ENCODE measurements around the gene NOVA1. TPM values are rescaled to one million over a fixed set of nuclear protein-coding genes. Genes with fewer than 3 reads are reported as not detected.

NOVA1 gene
- total RNA-seq, 1 donor from 2014 or later: 13.3 TPM

DNA sequence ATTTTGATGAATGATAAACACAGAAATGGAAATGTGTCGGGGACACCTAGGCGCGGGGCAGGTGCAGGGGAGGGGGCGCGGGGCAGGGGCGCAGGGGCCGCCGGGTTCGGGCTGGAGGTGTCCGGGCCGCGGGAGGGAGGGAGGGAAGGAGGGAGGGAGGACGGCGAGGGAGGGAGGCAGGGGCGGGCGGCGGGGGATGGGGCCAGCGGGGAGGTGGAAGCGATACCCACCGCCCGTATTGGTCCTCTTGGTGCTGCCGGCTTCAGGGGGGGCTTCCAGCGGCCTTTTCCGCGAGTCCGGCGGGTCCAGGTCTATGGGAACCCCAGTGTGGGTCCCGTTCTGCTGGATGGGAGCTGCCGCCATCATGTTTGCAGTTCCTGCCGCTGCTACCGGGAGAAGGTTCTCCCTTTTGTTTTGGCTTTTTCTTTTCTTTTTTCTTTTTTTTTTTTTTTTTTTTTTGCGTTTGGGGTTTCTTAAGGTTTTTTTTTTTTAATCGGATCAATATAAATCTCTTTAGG, 703 bp downstream of the NOVA1 start:
- Mint-ChIP-seq H3K27ac (peak overlapping the region; percentile 79), H3K27me3 (ENCODE audit: low read depth) (peaks cover 72% of the 10 kb centered on the region)
- peak; percentile 19 to 44 for DNase-seq (ENCODE audit: low spot score in 2 of 2, unreplicated experiment in 2 of 2)

DNA sequence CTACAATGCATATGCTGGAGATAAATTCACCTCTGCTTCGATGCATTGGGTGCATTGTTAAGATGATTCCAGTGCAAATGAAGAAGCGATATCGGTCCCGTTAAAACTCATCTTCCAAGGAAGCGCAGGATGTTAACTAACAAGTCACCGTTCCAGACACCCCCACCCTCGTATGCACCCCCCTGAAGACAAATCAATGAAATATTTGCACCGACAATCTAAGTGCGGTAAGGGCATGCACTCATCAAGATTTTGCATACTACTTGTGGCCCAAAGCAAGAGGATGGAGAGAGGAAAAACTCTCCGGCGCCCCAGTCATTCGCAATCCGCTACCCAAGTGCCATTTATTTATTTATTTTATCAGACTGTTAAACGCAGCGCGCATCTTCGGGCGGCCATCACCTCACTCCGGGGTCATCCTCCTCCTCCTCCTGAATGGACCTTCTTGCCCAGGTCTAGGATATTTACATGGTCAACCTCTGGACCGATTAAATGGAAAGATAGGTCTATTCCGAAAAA, 1.2 kb downstream of the NOVA1 start:
- Mint-ChIP-seq H3K4me3 (peak overlapping the region; percentile 89), H3K27me3 (ENCODE audit: low read depth) (peaks cover 67% of the 10 kb centered on the region), H3K27ac (peak overlapping the region; percentile 39)

More for the DNA sequence above, 703 bp downstream of the NOVA1 start:
- H3K4me1 Mint-ChIP-seq: peaks cover 18% of the 10 kb centered on the region
- no peaks in the 10 kb centered on the region for H3K9me3 Mint-ChIP-seq
- H3K36me3 Mint-ChIP-seq: no peaks in the 10 kb centered on the region
- peak overlapping the region; percentile 89 for H3K4me3 Mint-ChIP-seq
- TF ChIP-seq CTCF (IDR thresholded peaks at IDR 0.05; ENCODE audit: unreplicated experiment): no peak

DNA sequence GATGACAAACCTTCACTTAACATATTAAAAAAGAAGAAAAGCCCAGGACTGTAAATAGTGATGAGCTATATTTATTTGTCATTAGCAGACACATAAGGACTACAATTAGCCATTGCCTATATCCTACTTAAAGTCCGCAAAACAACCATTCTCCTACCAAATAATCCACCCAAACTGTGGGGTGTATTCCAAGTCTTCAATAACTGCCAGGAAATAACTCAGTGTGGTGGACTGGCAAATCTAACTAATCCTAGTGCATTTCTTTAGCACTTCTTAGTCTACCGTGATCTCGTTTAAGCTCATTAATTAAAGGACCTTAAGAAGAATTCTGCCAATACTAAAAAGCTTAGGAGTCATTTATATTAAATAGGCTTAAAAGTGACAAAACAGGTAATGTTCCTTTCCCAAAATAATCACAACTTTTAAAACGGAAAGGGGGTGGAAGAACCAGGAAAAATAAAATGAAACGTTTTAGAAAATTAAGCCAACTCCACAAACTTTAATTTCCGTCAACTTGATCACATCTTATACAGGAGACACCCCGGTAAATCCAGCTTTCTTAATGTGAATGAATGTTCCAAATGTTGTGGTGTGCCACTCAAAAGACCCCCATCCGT, 1.8 kb downstream of the NOVA1 start:
- H3K4me3 Mint-ChIP-seq: peak overlapping the region; percentile 89
- no peaks in the 10 kb centered on the region for H3K36me3 Mint-ChIP-seq
- peaks cover 18% of the 10 kb centered on the region for H3K4me1 Mint-ChIP-seq
- TF ChIP-seq CTCF (IDR thresholded peaks at IDR 0.05; ENCODE audit: unreplicated experiment): no peak
- no peak for DNase-seq (ENCODE audit: low spot score in 2 of 2, unreplicated experiment in 2 of 2)
- H3K27me3 Mint-ChIP-seq (ENCODE audit: low read depth): peaks cover 64% of the 10 kb centered on the region
- no peaks in the 10 kb centered on the region for H3K9me3 Mint-ChIP-seq
- H3K27ac Mint-ChIP-seq: no peak overlapping the region

More for the DNA sequence above, 1.2 kb downstream of the NOVA1 start:
- Mint-ChIP-seq H3K9me3 (no peaks in the 10 kb centered on the region), H3K36me3 (no peaks in the 10 kb centered on the region), H3K4me1 (peaks cover 18% of the 10 kb centered on the region)
- no peak for DNase-seq (ENCODE audit: low spot score in 2 of 2, unreplicated experiment in 2 of 2)
- no peak for TF ChIP-seq CTCF (IDR thresholded peaks at IDR 0.05; ENCODE audit: unreplicated experiment)

GRCh38 chr14:26594756-26595545, 2.9 kb downstream of the NOVA1 start:
- H3K36me3 Mint-ChIP-seq: no peaks in the 10 kb centered on the region
- peaks cover 57% of the 10 kb centered on the region for H3K27me3 Mint-ChIP-seq (ENCODE audit: low read depth)
- no peak for TF ChIP-seq CTCF (IDR thresholded peaks at IDR 0.05; ENCODE audit: unreplicated experiment)
- peaks cover 18% of the 10 kb centered on the region for H3K4me1 Mint-ChIP-seq
- H3K4me3 Mint-ChIP-seq: no peak overlapping the region
- DNase-seq (ENCODE audit: low spot score in 2 of 2, unreplicated experiment in 2 of 2): no peak
- no peak overlapping the region for H3K27ac Mint-ChIP-seq
- no peaks in the 10 kb centered on the region for H3K9me3 Mint-ChIP-seq

DNA sequence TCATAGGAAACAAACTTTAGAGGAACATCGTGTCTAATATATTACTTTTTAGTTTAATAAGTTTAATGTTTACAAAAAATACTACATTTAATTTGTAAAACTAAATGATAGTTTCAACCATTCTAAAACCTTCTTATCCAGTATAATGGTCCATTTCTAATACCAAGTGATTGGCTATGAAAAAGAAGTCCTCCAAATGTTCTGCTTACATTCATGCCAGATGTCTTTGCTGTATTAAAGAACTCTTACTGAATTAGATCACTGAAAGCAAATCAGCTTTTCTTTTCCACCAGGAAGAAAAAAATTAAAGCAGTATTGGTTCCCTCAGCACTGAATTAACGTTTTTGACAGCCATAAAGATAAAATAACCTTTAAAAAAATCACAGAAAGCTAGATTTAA, 3.7 kb downstream of the NOVA1 start:
- Mint-ChIP-seq H3K4me3 (no peak overlapping the region), H3K36me3 (no peaks in the 10 kb centered on the region), H3K27me3 (ENCODE audit: low read depth) (peaks cover 49% of the 10 kb centered on the region), H3K4me1 (peaks cover 18% of the 10 kb centered on the region), H3K9me3 (no peaks in the 10 kb centered on the region), H3K27ac (no peak overlapping the region)
- TF ChIP-seq CTCF (IDR thresholded peaks at IDR 0.05; ENCODE audit: unreplicated experiment): no peak
- no peak for DNase-seq (ENCODE audit: low spot score in 2 of 2, unreplicated experiment in 2 of 2)
